ENCODE measurements around the gene SLAIN1. TPM values are rescaled to one million over a fixed set of nuclear protein-coding genes. Genes with fewer than 3 reads are reported as not detected.

The SLAIN1 gene
- total and polyA plus RNA-seq, 10 of the 15 experiments (the other 5 are each of a cell fraction or from before 2014, with no cell fraction given) = 11.9 to 140 (median 56.9) TPM

DNA sequence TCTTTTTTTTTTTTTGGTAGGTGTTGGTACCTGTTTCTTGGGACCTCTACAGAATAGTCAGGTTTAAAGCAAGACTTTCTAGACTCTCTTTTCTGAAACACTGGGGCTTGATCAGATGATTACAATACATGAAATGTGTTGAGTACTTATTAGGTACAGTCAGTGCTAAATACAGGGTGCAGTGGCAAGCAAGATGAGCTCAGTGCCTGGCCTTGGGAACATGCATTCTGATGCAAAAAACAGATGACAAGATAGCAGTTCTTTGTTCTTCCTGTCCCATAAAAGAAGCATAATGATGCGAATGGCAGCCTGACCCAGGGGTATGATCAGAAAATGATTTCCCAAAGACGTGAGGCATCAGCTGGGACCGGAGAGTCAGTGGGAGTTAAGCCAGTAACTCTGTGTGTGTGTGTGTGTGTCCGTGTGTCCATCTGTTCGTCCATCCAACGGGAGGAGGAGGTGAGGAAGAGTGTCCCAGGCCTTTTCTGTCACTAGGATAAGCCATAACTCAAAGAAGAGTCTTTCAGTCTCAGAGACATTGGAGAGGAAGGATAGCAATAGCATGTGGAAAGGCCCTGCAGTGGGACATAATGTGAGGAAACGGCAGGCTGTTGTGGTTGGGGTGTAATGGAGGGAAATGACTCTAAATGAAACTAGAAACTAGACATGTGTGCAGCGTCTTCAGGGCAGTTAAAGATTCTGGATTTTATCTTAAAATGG lies 32.2 kb downstream of the SLAIN1 start (continued):
- TF ChIP-seq, protein P1, sequence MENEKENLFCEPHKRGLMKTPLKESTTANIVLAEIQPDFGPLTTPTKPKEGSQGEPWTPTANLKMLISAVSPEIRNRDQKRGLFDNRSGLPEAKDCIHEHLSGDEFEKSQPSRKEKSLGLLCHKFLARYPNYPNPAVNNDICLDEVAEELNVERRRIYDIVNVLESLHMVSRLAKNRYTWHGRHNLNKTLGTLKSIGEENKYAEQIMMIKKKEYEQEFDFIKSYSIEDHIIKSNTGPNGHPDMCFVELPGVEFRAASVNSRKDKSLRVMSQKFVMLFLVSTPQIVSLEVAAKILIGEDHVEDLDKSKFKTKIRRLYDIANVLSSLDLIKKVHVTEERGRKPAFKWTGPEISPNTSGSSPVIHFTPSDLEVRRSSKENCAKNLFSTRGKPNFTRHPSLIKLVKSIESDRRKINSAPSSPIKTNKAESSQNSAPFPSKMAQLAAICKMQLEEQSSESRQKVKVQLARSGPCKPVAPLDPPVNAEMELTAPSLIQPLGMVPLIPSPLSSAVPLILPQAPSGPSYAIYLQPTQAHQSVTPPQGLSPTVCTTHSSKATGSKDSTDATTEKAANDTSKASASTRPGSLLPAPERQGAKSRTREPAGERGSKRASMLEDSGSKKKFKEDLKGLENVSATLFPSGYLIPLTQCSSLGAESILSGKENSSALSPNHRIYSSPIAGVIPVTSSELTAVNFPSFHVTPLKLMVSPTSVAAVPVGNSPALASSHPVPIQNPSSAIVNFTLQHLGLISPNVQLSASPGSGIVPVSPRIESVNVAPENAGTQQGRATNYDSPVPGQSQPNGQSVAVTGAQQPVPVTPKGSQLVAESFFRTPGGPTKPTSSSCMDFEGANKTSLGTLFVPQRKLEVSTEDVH (IDR thresholded peaks at IDR 0.05; ENCODE audit: low read depth, partially characterized antibody) = no peak
- TF ChIP-seq RELB (IDR thresholded peaks at IDR 0.05; ENCODE audit: low read depth) = peak; percentile 93
- TF ChIP-seq MEF2B (IDR thresholded peaks at IDR 0.05; ENCODE audit: partially characterized antibody, poor library complexity, severe bottlenecking) = peak; percentile 51
- peak; percentile 95 for TF ChIP-seq JUNB (IDR thresholded peaks at IDR 0.05)
- no peak for TF ChIP-seq RAD51 (IDR thresholded peaks at IDR 0.05)
- peak; percentile 63 for TF ChIP-seq NBN (IDR thresholded peaks at IDR 0.05)
- TF ChIP-seq POLR2AphosphoS2 (IDR thresholded peaks at IDR 0.05; ENCODE audit: low read depth, low read length) = no peak
- 0 out of 2 replicates have a peak, but pooled peaks have one; percentile 23 for TF ChIP-seq GABPA (IDR thresholded peaks at IDR 0.05; ENCODE audit: low read depth)
- TF ChIP-seq E2F4 (IDR thresholded peaks at IDR 0.05; ENCODE audit: low read depth, low read length) = no peak
- peak; percentile 93; the same call in 1 of the 2 replicates for TF ChIP-seq IRF4 (IDR thresholded peaks at IDR 0.05; ENCODE audit: low read depth, low read length)
- TF ChIP-seq SMARCA5 (IDR thresholded peaks at IDR 0.05) = no peak
- no peak for TF ChIP-seq IRF5 (IDR thresholded peaks at IDR 0.05; ENCODE audit: borderline replicate concordance)
- peak; percentile 54; the same call in 1 of the 2 replicates for TF ChIP-seq SPI1 (IDR thresholded peaks at IDR 0.05; ENCODE audit: borderline replicate concordance, insufficient read depth, low read depth, low read length)
- peak; percentile 89 for TF ChIP-seq PML (IDR thresholded peaks at IDR 0.05; ENCODE audit: low read length)
- TF ChIP-seq CREB1 (IDR thresholded peaks at IDR 0.05; ENCODE audit: low read depth) = peak; percentile 45; the same call in 1 of the 2 replicates
- TF ChIP-seq POLR2AphosphoS5 (IDR thresholded peaks at IDR 0.05; ENCODE audit: low read length) = no peak
- no peak for TF ChIP-seq USF2 (IDR thresholded peaks at IDR 0.05; ENCODE audit: borderline replicate concordance, low read depth, low read length)
- no peak for TF ChIP-seq RBBP5 (conservative IDR thresholded peaks at IDR 0.05)
- TF ChIP-seq TCF7 (IDR thresholded peaks at IDR 0.05; ENCODE audit: borderline replicate concordance) = peak; percentile 65; the same call in 1 of the 2 replicates
- peak; percentile 94 for TF ChIP-seq IKZF1 (conservative IDR thresholded peaks at IDR 0.05)
- no peak for TF ChIP-seq EZH2 (IDR thresholded peaks at IDR 0.05; ENCODE audit: borderline replicate concordance, control insufficient read depth, low read depth, low read length)
- peak; percentile 7; the same call in 1 of the 2 replicates for TF ChIP-seq RAD21 (IDR thresholded peaks at IDR 0.05; ENCODE audit: insufficient read depth, low read depth, low read length)
- peak; percentile 94 for TF ChIP-seq ZSCAN29 (IDR thresholded peaks at IDR 0.05)
- TF ChIP-seq CHD2 (IDR thresholded peaks at IDR 0.05; ENCODE audit: borderline replicate concordance, low read depth, low read length) = no peak

Data from GM12878 (cell line).